HG03439 (cell line): ENCODE data around the gene PRR5L.
"Not testable (repeated sequence)": the region's sequence is repeated elsewhere in the genome, so short reads cannot be mapped to it uniquely, and the experiment has no call there.

Experiments
- ATAC-seq: cut with Tn5 transposase; IDR thresholded peaks from one replicate; pipeline ENCODE4 v1.9.1; 2021; ENCODE audit warnings: mild to moderate bottlenecking, moderate library complexity; ENCODE audit not compliant: unreplicated experiment

The PRR5L gene

GRCh38 chr11:36325403-36325802 is 29.3 kb downstream of the PRR5L start:
- ATAC-seq, result not testable (repeated sequence)

- no peak for ATAC-seq
Observed at GRCh38 chr11:36326524-36327419, 30.7 kb downstream of the PRR5L start.

- no peak for ATAC-seq
Observed at GRCh38 chr11:36328966-36329673, 33.0 kb downstream of the PRR5L start.

GRCh38 chr11:36330411-36330810 is 34.3 kb downstream of the PRR5L start:
- ATAC-seq, result no peak

GRCh38 chr11:36333468-36333867 is 37.4 kb downstream of the PRR5L start:
- ATAC-seq, result no peak

- ATAC-seq, result peak; percentile 64
Observed at GRCh38 chr11:36333897-36334296, 37.8 kb downstream of the PRR5L start.

GRCh38 chr11:36339888-36340287 is 43.8 kb downstream of the PRR5L start:
- no peak for ATAC-seq

- no peak for ATAC-seq
Observed at GRCh38 chr11:36340897-36341296, 44.8 kb downstream of the PRR5L start.

GRCh38 chr11:36341915-36342314 is 45.8 kb downstream of the PRR5L start:
- ATAC-seq, result no peak

- no peak for ATAC-seq
Observed at GRCh38 chr11:36342327-36342726, 46.2 kb downstream of the PRR5L start.

- no peak for ATAC-seq
Observed at GRCh38 chr11:36343436-36343835, 47.3 kb downstream of the PRR5L start.

- ATAC-seq, result no peak
Observed at GRCh38 chr11:36345084-36345511, 49.0 kb downstream of the PRR5L start.

GRCh38 chr11:36345535-36346141 is 49.5 kb downstream of the PRR5L start:
- ATAC-seq, result no peak

- ATAC-seq, result no peak
Observed at GRCh38 chr11:36346562-36347383, 50.7 kb downstream of the PRR5L start.

- no peak for ATAC-seq
Observed at GRCh38 chr11:36347384-36347906, 51.4 kb downstream of the PRR5L start.

GRCh38 chr11:36349351-36350136 is 53.5 kb downstream of the PRR5L start:
- no peak for ATAC-seq

- no peak for ATAC-seq
Observed at GRCh38 chr11:36350137-36350513, 54.0 kb downstream of the PRR5L start.

GRCh38 chr11:36352922-36353321 is 56.8 kb downstream of the PRR5L start:
- ATAC-seq, result no peak

GRCh38 chr11:36354221-36355003 is 58.3 kb downstream of the PRR5L start:
- peak; percentile 84 for ATAC-seq
